WTC11 (cell line): ENCODE data around the gene ZEB2. TPM values are rescaled to one million over a fixed set of nuclear protein-coding genes. Genes with fewer than 3 reads are reported as not detected.

Experiments
- ATAC-seq: fragments of 200-7000 bp; cut with Tn5 transposase; 2 replicates; pipeline ENCODE4 v1.10.0; 2021; ENCODE audit warnings: mild to moderate bottlenecking, moderate library complexity
- CTCF ChIA-PET: fragments of 300-600 bp; sonication (Branson Sonifier 250); formaldehyde crosslinking; loops from one replicate; lab custom pipeline; 2021; ENCODE audit warnings: antibody characterized with exemption; lab: Charles Lee
- POLR2A ChIA-PET: fragments of 350-600 bp; sonication (Branson Sonifier 250); formaldehyde crosslinking; loops from one replicate; lab custom pipeline; 2021; ENCODE audit warnings: antibody characterized with exemption; lab: Charles Lee
- DNase-seq: peaks from one replicate; pipeline ENCODE4 v3.0.0; 2021; ENCODE audit warnings: low spot score
- H3K27ac Mint-ChIP-seq: 2 replicates; pipeline ENCODE4 v1.8.0; 2021; ENCODE audit warnings: mixed read lengths
- H3K27me3 Mint-ChIP-seq: 2 replicates; pipeline ENCODE4 v1.8.0; 2021; ENCODE audit warnings: low read depth, mild to moderate bottlenecking, moderate library complexity, mixed read lengths
- H3K36me3 Mint-ChIP-seq: 2 replicates; pipeline ENCODE4 v1.8.0; 2021; ENCODE audit warnings: mixed read lengths
- H3K4me1 Mint-ChIP-seq: 2 replicates; pipeline ENCODE4 v1.8.0; 2022; ENCODE audit warnings: mixed read lengths
- H3K4me3 Mint-ChIP-seq: 2 replicates; pipeline ENCODE4 v1.8.0; 2021; ENCODE audit warnings: mild to moderate bottlenecking, moderate library complexity, mixed read lengths
- H3K9me3 Mint-ChIP-seq: 2 replicates; pipeline ENCODE4 v1.8.0; 2021; ENCODE audit warnings: mixed read lengths
- ELF4 ChIP-seq: sonication (generic); formaldehyde crosslinking; IDR thresholded peaks from 2 replicates; pipeline ENCODE4 v1.8.1; 2022; ENCODE audit warnings: low read depth, mild to moderate bottlenecking, moderate library complexity, missing genetic modification reagents
- GRHL2 ChIP-seq: fragments of 250-450 bp; sonication (Bioruptor Pico); IDR thresholded peaks from 2 replicates; pipeline ENCODE4 v1.8.0; 2022; ENCODE audit warnings: mild to moderate bottlenecking, moderate library complexity; ENCODE audit not compliant: insufficient replicate concordance, severe bottlenecking
- NR3C1 ChIP-seq: sonication (generic); formaldehyde crosslinking; conservative IDR thresholded peaks from 2 replicates; pipeline ENCODE4 v1.8.1; 2023; ENCODE audit warnings: low read depth, mild to moderate bottlenecking, missing genetic modification reagents
- total RNA-seq: library from RNA; stranded (reverse); gene quantifications from 3 replicates; pipeline ENCODE4 v1.2.3, GENCODE V29; 2021
- TF ChIP-seq, protein P1 (sequence below): fragments of 250-450 bp; sonication (Bioruptor Pico); IDR thresholded peaks from 2 replicates; pipeline ENCODE4 v1.9.0; 2021; ENCODE audit warnings: mild to moderate bottlenecking, borderline replicate concordance
- TF ChIP-seq, protein P2 (sequence below): sonication (generic); formaldehyde crosslinking; IDR thresholded peaks from 2 replicates; pipeline ENCODE4 v1.8.0; 2022; ENCODE audit warnings: mild to moderate bottlenecking, missing genetic modification reagents
- TF ChIP-seq, protein P3 (sequence below): fragments of 250-450 bp; sonication (Bioruptor Pico); IDR thresholded peaks from 2 replicates; pipeline ENCODE4 v1.9.0; 2021; ENCODE audit warnings: mild to moderate bottlenecking
- TF ChIP-seq, protein P4 (sequence below): sonication (generic); formaldehyde crosslinking; IDR thresholded peaks from 2 replicates; pipeline ENCODE4 v1.8.0; 2023; ENCODE audit warnings: missing genetic modification reagents, mild to moderate bottlenecking, borderline replicate concordance

The ZEB2 gene
- total RNA-seq, 1 experiment from 2014 or later, result 0.42 TPM

DNA sequence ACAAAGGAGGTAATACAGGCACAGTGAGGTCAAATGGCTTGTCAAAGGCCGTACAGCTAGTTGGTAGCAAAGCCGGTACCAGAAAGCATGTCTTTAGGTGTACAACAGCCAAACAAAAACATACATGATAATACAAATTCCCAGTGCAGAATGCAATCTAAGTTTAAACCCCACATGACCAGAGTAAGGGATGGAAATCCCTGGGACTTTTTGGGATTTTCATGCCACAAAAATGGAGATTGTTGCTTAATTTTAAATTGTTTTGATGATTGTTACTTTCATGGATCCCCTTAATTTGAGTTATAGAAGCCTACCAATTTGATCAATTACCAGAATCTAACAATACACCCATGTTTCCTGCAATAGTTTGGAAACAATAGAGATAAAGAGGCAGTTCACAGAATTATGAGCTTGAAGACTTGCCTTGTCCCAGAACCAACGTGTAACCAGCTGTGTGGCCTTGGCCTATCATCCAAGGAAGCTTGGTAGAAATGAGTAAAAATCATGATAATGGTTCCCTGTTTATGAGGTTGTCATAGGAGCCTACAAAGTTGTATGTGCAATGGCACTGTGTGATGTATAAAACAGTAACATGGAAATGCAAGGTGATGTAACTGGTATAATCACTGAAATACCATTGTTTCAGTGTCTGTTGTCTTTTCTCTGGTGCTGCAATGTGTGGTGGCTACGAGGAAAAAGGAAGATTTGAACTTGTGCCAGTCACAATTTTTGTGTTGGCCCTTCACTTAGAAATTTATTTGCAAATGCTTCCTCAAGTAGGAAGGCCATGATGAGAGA, 85.3 kb downstream of the ZEB2 start (continued):
- TF ChIP-seq NR3C1, result no peak
- TF ChIP-seq, protein P1, sequence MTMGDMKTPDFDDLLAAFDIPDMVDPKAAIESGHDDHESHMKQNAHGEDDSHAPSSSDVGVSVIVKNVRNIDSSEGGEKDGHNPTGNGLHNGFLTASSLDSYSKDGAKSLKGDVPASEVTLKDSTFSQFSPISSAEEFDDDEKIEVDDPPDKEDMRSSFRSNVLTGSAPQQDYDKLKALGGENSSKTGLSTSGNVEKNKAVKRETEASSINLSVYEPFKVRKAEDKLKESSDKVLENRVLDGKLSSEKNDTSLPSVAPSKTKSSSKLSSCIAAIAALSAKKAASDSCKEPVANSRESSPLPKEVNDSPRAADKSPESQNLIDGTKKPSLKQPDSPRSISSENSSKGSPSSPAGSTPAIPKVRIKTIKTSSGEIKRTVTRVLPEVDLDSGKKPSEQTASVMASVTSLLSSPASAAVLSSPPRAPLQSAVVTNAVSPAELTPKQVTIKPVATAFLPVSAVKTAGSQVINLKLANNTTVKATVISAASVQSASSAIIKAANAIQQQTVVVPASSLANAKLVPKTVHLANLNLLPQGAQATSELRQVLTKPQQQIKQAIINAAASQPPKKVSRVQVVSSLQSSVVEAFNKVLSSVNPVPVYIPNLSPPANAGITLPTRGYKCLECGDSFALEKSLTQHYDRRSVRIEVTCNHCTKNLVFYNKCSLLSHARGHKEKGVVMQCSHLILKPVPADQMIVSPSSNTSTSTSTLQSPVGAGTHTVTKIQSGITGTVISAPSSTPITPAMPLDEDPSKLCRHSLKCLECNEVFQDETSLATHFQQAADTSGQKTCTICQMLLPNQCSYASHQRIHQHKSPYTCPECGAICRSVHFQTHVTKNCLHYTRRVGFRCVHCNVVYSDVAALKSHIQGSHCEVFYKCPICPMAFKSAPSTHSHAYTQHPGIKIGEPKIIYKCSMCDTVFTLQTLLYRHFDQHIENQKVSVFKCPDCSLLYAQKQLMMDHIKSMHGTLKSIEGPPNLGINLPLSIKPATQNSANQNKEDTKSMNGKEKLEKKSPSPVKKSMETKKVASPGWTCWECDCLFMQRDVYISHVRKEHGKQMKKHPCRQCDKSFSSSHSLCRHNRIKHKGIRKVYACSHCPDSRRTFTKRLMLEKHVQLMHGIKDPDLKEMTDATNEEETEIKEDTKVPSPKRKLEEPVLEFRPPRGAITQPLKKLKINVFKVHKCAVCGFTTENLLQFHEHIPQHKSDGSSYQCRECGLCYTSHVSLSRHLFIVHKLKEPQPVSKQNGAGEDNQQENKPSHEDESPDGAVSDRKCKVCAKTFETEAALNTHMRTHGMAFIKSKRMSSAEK (CRISPR knock-in tag), result no peak

DNA sequence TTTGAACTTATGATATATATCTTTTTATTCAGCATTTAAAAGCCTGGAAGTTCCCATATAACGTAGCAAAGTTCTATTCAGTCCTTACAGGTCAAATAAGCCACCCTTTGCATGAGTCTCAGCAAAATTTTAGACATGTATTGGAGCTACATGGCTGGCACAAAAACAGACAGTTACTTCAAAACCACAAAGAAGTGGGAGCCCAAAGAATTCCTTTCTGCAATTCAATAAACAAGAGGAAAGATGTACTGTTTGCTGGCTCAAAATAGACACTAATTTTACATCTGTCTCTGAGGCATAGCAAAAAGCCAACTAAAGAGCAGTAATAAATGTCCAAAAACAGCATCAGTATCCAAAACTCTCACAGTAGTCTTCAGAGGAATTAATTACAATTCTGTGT, 87.0 kb downstream of the ZEB2 start:
- ChIA-PET CTCF (no interaction called here), POLR2A (no interaction called here)
- Mint-ChIP-seq H3K36me3 (no peaks in the 10 kb centered on the region), H3K4me1 (peaks cover 6% of the 10 kb centered on the region; the same call in 1 of the 2 replicates), H3K4me3 (no peak overlapping the region), H3K27me3 (no peaks in the 10 kb centered on the region), H3K27ac (no peak overlapping the region), H3K9me3 (no peaks in the 10 kb centered on the region)
- ATAC-seq (no peak), DNase-seq (no peak)
- TF ChIP-seq, protein P2, sequence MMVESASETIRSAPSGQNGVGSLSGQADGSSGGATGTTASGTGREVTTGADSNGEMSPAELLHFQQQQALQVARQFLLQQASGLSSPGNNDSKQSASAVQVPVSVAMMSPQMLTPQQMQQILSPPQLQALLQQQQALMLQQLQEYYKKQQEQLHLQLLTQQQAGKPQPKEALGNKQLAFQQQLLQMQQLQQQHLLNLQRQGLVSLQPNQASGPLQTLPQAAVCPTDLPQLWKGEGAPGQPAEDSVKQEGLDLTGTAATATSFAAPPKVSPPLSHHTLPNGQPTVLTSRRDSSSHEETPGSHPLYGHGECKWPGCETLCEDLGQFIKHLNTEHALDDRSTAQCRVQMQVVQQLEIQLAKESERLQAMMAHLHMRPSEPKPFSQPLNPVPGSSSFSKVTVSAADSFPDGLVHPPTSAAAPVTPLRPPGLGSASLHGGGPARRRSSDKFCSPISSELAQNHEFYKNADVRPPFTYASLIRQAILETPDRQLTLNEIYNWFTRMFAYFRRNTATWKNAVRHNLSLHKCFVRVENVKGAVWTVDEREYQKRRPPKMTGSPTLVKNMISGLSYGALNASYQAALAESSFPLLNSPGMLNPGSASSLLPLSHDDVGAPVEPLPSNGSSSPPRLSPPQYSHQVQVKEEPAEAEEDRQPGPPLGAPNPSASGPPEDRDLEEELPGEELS (CRISPR knock-in tag), result no peak
- TF ChIP-seq, protein P3, sequence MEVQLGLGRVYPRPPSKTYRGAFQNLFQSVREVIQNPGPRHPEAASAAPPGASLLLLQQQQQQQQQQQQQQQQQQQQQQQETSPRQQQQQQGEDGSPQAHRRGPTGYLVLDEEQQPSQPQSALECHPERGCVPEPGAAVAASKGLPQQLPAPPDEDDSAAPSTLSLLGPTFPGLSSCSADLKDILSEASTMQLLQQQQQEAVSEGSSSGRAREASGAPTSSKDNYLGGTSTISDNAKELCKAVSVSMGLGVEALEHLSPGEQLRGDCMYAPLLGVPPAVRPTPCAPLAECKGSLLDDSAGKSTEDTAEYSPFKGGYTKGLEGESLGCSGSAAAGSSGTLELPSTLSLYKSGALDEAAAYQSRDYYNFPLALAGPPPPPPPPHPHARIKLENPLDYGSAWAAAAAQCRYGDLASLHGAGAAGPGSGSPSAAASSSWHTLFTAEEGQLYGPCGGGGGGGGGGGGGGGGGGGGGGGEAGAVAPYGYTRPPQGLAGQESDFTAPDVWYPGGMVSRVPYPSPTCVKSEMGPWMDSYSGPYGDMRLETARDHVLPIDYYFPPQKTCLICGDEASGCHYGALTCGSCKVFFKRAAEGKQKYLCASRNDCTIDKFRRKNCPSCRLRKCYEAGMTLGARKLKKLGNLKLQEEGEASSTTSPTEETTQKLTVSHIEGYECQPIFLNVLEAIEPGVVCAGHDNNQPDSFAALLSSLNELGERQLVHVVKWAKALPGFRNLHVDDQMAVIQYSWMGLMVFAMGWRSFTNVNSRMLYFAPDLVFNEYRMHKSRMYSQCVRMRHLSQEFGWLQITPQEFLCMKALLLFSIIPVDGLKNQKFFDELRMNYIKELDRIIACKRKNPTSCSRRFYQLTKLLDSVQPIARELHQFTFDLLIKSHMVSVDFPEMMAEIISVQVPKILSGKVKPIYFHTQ, result no peak
- TF ChIP-seq, protein P4, sequence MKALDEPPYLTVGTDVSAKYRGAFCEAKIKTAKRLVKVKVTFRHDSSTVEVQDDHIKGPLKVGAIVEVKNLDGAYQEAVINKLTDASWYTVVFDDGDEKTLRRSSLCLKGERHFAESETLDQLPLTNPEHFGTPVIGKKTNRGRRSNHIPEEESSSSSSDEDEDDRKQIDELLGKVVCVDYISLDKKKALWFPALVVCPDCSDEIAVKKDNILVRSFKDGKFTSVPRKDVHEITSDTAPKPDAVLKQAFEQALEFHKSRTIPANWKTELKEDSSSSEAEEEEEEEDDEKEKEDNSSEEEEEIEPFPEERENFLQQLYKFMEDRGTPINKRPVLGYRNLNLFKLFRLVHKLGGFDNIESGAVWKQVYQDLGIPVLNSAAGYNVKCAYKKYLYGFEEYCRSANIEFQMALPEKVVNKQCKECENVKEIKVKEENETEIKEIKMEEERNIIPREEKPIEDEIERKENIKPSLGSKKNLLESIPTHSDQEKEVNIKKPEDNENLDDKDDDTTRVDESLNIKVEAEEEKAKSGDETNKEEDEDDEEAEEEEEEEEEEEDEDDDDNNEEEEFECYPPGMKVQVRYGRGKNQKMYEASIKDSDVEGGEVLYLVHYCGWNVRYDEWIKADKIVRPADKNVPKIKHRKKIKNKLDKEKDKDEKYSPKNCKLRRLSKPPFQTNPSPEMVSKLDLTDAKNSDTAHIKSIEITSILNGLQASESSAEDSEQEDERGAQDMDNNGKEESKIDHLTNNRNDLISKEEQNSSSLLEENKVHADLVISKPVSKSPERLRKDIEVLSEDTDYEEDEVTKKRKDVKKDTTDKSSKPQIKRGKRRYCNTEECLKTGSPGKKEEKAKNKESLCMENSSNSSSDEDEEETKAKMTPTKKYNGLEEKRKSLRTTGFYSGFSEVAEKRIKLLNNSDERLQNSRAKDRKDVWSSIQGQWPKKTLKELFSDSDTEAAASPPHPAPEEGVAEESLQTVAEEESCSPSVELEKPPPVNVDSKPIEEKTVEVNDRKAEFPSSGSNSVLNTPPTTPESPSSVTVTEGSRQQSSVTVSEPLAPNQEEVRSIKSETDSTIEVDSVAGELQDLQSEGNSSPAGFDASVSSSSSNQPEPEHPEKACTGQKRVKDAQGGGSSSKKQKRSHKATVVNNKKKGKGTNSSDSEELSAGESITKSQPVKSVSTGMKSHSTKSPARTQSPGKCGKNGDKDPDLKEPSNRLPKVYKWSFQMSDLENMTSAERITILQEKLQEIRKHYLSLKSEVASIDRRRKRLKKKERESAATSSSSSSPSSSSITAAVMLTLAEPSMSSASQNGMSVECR (CRISPR knock-in tag), result no peak
- TF ChIP-seq GRHL2 (CRISPR knock-in tag), result no peak
- no peak for TF ChIP-seq ELF4 (CRISPR knock-in tag)
